Stimulated activated CD8-positive, alpha-beta memory T cell treated with anti-CD3 and anti-CD28 coated beads, Interleukin-2, amount 100 ng/mL, for 1 hour (primary cell): ENCODE data around the gene GPR162.

Source experiments
- DNase-seq, 2 donors: peaks; one replicate each; pipeline ENCODE4 v3.0.0-alpha.2; 2020; ENCODE audit warnings: low read depth in 2 of 2

GPR162 gene

DNA sequence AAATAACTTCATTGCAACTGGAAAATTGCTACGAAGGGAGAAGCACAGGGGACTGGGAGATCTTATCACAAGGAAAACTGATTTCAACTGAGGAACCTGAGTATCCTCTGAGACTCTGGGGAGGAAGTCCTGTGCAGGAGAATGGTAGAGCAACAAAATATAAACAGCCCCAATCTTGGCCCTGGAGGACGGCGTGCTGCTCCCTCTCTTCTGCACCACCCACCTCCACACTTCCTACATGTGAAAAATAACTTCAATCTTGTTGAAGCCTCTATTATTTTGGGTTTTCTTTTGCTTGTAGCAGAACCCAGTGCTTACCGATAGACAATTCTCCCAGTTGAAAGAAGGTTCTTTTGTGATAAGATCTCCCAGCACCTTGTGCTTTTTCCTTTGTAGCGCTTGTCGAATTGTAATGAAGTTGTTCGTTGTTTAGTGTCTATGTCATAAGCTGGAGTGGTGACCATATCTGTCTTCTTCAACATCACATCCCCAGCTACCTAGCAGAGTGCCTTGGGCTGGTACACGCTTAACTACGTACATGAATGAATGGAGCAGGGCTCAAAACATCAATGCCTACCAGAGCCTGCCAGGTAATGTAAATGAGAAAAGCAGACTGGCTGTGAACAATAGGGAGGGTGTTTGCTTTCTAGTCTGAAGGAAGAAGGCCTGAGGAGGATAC lies 35.1 kb upstream of the GPR162 start:
- no peak for DNase-seq

DNA sequence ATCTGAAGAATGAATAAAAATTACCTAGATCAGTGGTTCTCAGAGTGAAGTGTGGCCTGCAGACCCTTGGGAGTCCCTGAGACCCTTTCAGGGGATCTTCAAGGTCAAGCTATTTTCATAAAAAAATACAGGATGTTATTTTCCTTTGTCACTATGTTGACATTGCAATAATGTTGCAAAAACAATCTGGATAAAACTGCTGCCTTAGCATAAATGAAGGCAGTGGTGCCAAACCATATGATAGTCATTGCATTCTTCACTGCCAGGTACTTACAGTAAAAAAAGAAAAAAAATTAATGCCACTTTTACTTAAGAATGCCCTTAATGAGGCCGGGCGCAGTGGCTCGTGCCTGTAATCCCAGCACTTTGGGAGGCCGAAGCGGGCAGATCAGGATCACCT lies 34.3 kb upstream of the GPR162 start:
- no peak for DNase-seq

- no peak for DNase-seq
Measured at GRCh38 chr12:6788972-6789924, 32.4 kb upstream of the GPR162 start, which contains the start of gene CD4. Gene CD4, plus strand, starts transcription at chr12:6789528. Its CDS starts 10,611 bp downstream, at chr12:6800139.

- no peak for DNase-seq
Measured at GRCh38 chr12:6790496-6791150, 31.0 kb upstream of the GPR162 start.

DNA sequence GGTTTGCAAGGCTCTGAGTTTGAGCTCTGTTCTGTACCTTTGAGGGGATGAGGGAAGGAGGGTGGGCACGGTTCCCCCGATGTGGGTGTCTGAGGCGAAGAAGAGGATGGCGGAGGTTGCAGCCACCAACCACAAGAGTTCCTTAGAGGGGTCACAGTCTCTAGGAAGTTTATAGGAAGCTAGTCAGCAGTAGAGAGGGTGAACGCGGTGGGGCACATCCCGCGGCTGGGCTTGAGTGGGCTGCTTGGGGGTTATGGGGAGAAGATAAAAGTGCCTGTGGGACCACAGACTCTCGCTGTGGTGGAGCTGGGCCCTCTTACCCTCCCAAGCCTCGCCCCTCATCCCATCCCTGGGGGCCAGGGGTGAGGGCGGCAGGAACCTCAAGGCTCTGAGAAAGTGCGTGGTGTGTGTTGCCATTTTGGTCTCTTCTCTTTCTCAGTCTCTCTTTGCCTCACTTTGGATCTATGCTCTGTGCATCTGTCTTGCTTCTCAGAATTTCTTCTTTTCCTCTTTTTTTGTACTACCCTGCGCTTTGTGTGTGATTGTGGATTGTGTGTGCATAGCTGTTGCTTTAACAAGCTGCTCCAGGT lies 29.6 kb upstream of the GPR162 start:
- no peak for DNase-seq

DNA sequence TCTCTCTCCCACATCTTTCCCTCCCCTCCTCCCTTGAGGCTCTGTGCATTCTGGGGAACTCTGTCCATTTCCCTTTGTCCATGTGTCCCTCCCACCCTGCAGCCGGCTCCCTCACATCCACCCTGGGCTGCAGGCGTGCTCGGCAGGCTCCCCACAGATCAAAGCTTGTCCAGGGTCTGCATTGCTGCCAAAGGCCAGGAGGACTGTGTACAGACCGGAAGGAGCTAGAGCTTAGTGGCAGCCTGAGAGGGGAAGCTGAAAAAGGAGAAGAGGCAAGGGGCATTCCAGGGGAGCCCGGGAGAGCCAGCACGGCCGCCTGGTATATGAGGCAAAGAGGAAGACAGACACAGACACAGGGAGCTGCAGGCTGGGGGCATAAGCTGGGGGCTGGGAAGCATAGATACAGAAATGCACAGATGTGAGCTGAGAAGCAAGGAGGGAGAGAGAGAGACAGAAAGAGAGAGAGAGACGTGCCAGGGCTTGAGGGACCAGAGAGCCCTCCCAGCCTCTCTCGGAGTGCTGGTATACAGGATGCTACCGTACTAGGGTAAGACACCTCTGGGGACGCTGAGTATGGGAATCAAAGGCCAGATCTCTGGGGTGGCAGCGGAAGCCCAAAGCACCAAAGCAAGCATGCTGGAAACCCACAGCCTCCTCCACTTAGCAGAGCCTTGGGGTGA lies 29.0 kb upstream of the GPR162 start:
- DNase-seq, result no peak

DNA sequence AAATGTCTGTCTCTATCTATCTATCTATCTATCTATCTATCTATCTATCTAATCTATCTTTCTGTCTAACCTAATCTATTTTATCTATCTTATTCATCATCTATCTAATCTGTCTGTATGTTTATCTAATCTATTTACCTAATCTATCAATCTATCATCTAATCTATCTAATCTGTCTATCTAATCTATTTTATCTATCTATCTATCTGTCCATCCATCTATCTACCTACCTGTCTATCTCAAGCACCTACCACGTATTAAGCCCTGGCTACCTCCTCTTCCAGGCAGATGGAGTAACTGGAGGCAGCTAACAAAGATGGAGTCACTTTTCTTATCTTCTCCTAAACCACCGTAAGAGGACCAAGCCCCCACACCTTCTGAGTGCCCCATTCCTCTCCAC lies 26.5 kb upstream of the GPR162 start:
- DNase-seq, result no peak

DNA sequence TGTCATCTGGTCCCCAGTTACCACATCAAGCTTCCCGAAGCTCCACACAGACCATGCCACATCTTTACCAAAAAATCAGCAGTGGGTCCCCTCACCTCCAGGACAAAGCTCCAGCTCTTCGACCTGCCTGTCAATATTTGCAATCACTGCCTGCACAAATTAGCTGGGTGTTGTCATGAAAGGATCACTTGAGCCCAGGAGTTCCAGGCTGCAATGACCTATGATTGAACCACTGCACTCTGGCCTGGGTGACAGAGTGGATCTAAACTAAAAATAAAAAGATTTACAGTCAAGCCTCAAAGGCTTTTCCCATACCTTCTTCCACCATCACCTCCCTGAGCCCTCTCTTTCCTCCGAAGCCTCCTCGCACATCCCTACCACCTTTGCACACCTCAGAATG lies 25.0 kb upstream of the GPR162 start:
- no peak for DNase-seq

- DNase-seq, result no peak
Measured at GRCh38 chr12:6799147-6799546, 22.5 kb upstream of the GPR162 start.

DNA sequence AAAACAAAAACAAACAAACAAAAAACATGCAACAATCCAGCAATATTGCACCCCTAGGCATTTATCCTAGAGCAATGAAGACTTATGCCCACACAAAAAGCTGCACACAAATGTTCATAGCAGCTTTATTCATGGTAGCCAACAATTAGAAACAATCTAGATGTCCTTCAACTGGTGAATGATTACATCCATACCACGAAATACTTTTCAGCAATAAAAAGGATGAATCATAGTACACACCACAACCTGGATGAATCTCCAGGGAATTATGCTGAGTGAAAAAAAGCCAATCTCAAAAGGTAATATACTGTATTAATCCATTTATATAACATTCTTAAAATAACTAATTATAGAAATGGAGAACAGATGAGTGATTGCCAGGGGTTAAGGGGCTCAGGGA lies 14.5 kb upstream of the GPR162 start:
- no peak for DNase-seq

- no peak for DNase-seq
Measured at GRCh38 chr12:6809056-6809455, 12.6 kb upstream of the GPR162 start.

GRCh38 chr12:6810758-6811157 lies 10.9 kb upstream of the GPR162 start:
- DNase-seq, result no peak

DNA sequence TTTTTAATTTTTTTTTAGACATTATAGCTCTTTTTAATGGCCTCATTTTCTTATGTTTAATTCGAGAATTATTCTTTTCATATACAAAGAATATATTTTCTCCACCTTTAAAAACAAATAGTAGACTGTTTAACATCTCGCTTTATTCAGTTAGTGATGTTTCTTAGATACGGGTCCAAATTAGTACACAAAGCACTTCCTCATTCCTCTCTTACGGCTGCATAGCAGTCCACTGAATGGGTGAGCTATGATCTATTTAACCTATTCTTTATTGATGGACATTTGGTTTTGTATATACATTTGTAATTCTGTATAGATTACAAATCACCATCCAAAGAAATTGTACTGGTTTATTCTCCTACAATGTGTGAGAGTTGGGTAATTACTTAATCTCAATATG lies 8.3 kb upstream of the GPR162 start:
- no peak for DNase-seq

- DNase-seq, result no peak
Measured at GRCh38 chr12:6816598-6816997, 5.0 kb upstream of the GPR162 start.

- no peak for DNase-seq
Measured at GRCh38 chr12:6817098-6817497, 4.5 kb upstream of the GPR162 start.

- no peak for DNase-seq
Measured at GRCh38 chr12:6817662-6818157, 3.9 kb upstream of the GPR162 start.

GRCh38 chr12:6818222-6818621 lies 3.4 kb upstream of the GPR162 start:
- no peak for DNase-seq

DNA sequence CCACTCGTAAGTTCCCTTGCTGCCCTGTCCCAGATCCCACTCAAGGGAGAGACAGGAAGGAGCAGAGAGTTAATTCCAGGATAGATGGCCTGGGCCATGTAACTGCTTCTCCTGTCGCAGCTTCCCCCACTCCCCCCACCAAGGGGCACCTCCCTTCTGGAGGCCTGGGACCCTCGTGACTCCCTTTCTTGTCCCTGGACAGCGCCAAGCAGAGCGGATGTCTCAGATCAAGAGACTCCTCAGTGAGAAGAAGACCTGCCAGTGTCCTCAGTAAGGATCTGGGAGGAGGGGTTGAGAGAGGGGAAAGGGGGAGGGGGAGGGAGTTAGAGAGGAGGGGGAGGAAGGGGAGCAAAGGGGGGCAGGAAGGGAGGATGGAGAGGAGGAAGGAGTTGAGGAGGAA lies 3.0 kb upstream of the GPR162 start:
- no peak for DNase-seq

GRCh38 chr12:6819106-6820030 lies 2.3 kb upstream of the GPR162 start:
- no peak for DNase-seq

GRCh38 chr12:6820166-6820565 lies 1.5 kb upstream of the GPR162 start:
- no peak for DNase-seq
